Hindlimb muscle (tissue), 1 donor: Measurements from ENCODE around the gene OR52W1. TPM values are rescaled to one million over a fixed set of nuclear protein-coding genes. Genes with fewer than 3 reads are reported as not detected.
"Not testable (repeated sequence)": the region's sequence is repeated elsewhere in the genome, so short reads cannot be mapped to it uniquely, and the experiment has no call there.

Experiments used
- DNase-seq: peaks from one replicate; pipeline ENCODE4 v3.0.0-alpha.2; 2013
- polyA plus RNA-seq: library from polyadenylated mRNA; unstranded; fragments of 120-200 nt; gene quantifications from one replicate; pipeline ENCODE4 v1.2.1, GENCODE V29; 2013; ENCODE audit not compliant: insufficient read length

Gene OR52W1
- polyA plus RNA-seq, 1 donor = not detected

DNA sequence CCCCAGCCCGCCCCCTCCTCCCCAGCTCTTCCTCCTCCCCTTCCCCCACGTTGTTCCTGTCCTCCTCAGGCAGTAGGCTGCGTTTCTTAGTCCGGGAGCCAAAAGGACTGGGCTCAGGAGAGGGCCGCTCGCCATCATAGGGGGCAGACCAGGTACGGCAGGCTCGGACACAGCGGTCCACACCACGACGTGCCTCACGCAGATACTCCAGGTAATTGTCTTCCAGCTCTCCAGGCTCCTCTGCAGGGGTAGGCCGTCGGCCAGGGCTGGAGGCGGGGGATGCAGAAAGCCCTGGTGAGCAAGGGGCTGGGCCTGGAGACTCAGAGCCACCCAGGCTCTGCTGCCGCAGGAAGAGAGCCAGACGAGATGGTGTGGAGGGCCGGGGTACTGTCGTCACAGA is 18.7 kb downstream of the OR52W1 start:
- DNase-seq = no peak

DNA sequence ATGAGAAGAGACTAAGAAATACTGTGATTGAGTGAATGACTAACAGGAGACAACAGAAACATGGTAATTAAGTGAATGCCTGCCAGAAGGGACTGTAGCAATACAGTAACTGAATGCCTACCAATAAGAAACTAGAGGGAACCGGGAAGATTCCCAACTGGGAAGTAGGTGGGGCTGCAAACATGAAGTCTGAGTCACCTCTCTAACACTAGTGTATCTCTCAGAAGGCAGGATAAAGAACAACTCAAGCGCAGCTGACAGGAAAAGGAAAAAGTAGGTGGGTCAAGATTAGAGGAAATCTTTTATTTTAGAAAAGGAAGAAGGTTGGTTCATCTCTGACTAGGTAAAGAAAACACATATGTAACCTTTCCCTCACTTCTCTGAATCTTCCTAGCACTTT is 20.3 kb downstream of the OR52W1 start:
- DNase-seq = no peak

DNA sequence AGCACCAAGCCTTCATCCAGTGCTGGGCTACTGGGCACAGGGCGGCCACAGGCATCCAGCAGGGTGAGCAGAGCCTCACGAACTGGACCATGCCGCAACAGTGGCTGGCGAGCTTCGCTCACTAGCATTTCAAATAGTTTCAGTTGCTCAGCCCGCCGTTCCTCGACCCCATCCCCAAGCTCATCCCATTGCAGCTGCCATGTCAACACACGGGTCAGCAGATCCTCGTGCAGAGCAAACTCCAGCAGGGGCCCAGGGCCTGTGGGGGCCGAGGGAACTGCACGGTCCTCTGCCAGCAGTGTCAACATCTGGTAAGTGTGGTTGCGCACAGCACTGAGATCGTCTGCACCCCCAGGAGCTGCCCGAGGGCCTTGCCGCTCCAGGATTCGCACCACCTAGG is 24.8 kb downstream of the OR52W1 start:
- no peak for DNase-seq

DNA sequence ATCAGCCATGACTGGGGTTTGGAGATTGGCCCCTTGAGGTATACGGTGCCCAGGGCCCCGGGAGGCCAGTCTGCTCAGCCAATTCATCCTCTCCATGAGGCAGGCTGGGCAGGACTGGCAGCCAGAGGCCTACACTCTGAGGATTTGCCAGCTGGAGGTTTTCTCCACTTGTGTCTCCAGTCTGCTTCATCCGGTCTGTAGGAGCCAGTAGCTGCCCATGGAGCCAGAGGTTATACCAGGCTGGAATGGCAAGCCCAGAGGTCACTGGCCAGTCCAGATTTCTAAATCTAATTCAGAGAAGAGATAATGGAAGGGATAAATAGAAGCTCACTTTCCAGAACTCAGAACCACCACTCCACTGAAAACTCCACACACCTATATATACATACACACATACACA is 25.4 kb downstream of the OR52W1 start:
- no peak for DNase-seq

DNA sequence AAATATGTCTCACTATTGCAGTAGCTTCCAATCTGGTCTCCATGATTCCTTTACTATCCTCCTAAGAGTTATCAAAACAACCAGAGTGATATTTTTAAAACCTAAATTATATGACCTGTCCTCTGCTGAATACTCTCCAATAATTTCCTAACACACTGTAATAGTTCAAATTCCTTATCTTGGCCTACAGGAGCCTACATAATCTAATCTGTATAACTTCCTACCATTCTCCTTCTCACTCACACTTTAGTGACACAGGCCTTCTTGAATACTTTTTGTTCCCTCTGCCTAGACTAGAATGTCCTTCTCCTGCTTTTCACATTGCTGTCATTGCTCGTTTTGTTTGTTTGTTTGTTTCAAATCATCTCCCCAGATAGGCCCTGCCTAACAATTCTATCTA is 26.0 kb downstream of the OR52W1 start:
- DNase-seq = no peak

DNA sequence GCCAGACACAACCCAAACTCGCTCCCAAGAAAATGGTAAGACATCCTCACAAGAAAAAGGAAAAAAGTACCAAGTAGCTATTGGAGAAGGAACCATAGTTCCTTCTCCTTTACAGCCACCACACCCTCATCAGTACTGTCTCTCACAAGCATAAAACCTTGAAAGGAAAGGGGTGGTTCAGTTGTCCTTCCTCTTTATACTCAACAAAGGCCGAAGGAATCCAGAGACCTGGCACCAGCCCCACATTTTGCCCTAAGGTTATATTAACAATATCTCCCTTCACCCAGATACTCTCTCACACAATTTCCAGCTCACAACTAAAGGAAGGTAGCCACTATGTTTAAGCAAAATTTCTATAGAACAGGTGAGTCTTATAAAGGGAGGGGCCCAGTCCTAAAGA is 26.9 kb downstream of the OR52W1 start:
- no peak for DNase-seq

DNA sequence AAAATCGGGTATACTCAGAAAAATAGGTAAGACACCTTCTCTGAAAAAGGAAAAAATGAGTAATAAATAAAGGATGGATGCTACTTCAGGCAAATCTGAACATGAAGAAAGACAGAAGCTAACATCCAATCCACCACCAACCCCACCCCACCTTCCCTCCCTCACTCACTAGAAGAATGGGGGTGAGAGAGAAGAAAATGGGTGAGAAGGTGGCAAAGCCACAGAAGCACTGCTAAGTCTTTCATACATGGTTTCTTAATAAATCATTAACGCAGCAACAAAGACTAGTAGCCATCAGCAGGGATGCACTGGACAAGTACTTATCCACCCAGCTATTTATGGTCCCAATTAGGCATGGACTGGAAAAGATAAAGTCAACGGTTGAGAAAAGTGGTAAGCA is 29.5 kb downstream of the OR52W1 start:
- no peak for DNase-seq

DNA sequence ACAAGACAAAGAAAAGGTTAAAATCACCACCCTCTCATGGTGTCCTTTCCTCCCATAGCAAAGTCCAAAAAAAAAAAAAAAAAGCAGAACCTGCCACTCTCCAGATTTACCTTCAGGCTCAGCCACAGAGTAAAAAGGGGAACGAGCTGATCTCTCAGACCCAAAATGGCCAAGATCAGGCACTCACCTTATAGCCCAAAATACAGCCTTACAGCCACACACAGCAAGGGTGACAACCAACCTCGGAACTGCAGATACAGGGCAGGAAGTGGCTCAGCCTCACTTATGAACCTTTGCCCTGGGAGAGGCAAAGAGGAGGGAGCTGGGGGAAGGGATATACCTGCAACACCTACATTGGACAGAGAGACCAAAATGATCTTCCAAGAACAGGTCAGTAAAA is 30.9 kb downstream of the OR52W1 start:
- DNase-seq = no peak

DNA sequence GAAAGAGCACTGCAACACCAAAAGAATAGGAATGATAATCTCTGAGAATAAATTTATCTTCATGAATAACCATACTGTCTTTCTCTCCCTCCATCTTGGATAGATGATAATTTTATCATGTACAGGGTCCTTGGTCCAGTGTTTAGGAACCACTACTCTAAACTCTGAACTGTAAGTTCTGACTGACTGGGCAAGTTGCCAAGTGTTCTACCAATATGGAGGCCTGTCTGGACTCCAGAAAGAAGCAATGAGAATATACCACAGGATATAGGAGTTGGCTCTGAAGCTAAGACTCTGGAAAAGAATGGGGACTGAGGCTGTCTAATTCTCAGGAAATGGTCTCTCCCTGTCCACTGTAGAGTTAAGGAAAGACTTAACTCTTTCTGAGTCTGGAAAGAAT is 33.9 kb downstream of the OR52W1 start:
- no peak for DNase-seq

DNA sequence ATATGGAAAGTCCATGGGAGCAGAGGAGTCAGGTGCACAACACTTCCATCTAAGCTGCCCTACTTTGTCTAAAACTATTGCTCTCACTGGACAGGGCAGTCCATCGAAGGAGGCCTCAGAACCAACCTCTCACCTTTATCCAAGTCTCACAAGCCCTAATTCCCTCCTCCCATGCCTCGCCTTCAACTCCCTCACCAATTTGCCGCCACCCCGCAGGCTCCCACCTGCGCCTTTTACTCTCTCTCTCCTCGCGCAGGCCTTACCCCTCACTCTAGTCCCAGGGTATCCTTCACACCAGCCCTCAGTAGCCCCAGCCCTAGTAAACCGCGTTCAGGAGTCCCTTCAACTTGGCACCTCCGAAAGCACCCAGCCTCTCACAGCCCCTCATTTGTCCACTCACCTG is 35.0 kb downstream of the OR52W1 start:
- DNase-seq = peak; percentile 11

DNA sequence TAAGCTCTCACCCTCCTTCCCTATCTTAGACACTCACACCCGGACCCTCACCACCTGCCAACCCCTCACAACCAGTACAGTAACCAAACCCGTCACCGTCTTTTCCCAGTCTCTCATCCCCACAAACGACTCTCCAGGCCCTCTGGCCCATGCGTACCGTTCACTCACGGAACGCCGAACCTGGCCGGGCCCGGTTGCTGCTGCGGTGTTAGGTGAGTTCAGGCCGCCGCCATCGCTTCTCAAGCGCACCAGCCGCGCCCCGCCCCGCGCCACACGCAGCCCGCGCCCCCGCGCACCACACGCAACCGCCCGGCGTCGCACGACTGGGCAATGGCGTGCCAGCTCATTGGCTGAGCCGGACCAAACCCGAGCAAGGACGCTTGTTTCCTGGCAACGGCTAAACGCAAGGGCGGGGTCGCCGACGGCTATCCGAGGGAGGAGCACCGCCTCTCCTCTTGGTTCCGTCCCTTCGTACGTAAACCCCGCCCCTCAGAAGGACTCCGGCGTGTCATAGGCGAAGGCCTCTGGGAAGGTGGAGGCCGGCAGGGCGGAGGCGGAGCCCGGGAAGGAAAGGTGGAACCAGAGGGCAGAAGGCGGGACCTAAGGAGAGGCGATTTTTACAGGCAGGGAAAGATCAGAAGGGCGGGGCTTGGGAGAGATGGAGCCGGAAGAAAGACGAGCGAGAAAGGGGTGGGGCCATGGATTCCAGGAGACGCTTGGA is 35.5 kb downstream of the OR52W1 start, which contains the start of gene FHIP1B:
FHIP1B (minus strand) TSS at position 250 of the 721 bp plus-strand sequence. CDS start 10,120 bp downstream, outside the sequence.
- peak; percentile 100 for DNase-seq

DNA sequence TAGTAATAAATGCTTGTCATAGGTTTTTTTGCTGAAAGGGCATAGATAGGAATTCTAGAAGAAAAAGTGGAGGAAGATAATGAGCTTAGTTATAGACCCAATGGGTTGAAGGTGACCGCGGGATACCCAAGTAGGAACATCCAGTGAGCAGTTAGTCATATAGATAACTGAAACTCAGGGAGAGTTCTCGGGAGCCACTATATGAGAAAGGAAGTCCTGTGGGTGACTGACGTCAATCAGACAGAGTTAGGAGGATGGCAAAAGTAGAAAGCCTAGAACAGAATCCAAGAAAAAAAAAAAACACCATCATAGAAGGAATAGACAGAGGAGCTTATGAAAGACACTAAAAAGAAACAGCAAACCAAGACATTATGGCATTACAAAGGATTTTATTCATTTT is 38.2 kb downstream of the OR52W1 start:
- no peak for DNase-seq

DNA sequence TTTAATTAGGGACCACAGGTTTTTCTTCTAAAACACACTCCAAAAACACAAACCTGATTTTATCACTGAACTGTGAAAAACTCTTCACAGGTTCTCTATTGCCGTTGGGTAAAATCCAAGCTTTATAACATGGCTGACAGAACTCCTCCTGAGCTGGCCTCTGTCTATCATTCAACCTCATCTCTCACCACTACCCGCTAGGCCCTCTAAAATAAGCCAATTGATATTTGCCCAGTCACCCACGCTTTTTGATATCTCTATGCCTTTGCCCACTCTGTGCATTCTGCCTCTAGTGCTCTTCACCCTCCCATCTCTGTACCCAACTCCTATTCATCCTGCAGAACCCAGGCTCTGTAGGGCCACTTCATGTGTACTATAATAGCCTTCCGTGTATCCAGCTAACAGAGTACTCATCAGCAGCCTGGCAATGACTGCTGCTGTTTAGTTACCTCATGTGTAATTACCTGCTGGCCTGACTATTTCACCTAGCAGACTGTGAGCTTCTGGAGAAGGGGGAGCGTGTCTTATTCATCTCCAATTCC is 38.8 kb downstream of the OR52W1 start:
- DNase-seq = no peak

DNA sequence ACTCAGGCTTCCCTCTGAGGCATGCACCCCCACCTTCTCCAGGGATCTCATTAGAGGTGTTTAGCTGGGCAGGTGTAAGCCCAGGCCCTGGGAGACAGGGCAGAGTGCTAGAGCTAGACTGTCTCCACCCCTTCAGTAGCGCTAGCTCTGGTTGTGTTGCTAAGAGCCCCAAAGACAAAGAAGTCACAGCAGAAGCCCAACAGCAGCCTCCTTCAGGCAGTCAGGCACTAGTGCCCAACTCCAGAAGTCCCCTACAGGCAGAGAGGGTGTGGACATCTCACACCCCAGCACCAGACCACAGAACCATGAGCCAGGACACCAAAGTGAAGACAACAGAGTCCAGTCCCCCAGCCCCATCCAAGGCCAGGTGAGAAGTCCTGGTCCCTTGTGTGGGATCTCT is 39.9 kb downstream of the OR52W1 start, which contains the start of gene CNGA4:
CNGA4 (plus strand) TSS at position 188 of the 400 bp plus-strand sequence; CDS start at position 306, 118 bp downstream.
- DNase-seq = no peak

DNA sequence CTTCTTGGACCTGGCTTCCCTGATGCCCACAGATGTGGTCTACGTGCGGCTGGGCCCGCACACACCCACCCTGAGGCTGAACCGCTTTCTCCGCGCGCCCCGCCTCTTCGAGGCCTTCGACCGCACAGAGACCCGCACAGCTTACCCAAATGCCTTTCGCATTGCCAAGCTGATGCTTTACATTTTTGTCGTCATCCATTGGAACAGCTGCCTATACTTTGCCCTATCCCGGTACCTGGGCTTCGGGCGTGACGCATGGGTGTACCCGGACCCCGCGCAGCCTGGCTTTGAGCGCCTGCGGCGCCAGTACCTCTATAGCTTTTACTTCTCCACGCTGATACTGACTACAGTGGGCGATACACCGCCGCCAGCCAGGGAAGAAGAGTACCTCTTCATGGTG is 41.1 kb downstream of the OR52W1 start:
- no peak for DNase-seq

DNA sequence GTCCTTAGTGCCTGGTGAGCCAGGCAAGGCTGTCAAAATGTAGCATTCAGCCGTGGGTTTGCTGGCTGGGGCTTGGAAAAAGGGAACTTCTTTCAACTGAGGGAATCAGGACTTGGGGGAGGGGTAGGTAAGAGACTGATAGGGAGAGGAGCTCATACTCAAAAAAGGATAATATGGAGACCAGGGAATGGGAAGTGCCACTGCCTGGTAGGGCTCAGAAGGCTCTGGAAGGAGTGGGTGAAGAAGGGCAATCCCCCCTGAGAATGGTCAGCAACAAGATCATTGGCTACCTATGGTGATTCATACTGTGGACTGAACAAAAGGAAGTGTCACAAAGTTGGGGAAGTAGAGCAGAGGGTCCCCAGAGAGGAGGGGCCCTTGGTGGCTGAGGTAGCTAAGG is 41.8 kb downstream of the OR52W1 start:
- no peak for DNase-seq

DNA sequence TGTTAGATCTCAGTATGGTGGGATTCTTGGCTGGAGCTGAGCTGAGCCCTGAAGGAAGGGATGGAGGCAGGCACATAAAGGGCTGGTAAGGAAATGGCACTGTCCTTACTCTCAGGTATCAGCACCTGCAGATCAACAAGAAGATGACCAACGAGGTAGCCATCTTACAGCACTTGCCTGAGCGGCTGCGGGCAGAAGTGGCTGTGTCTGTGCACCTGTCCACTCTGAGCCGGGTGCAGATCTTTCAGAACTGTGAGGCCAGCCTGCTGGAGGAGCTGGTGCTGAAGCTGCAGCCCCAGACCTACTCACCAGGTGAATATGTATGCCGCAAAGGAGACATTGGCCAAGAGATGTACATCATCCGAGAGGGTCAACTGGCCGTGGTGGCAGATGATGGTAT is 42.3 kb downstream of the OR52W1 start:
- no peak for DNase-seq

DNA sequence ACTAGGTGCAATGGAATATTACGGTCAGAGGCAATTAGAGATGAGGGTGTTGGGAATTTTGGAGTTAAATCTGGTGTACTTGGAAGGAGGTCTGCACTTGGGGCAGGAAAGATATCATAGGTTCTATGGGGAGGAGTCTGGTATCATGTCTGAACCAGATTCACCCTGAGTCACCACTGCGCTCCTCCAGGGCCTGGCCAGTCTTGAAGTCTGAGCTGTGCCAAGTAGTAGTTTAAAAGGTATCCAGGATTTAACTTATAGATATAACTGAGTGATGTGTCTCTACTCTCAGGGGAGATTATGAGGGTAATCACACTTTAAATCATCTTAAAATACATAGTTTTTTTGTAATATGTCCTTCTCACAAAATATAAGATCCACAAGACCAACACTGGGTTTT is 46.5 kb downstream of the OR52W1 start:
- no peak for DNase-seq

DNA sequence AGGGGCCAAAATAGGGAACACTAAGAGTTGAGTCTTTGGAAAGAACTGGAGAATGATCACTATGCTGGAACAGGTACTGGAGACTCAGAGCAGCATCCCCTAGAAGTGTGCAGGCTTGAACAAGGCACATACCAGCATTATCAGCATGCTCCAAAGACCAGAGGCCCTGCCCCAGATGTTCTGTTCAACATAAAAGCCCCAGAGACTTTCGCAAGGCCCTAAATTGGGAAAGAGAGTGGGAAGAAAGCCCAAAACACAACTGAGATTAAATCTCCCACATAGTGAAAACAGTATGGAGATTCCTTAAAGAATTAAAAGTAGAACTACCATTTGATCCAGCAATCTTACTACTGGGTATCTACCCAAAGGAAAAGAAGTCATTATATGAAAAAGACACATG is 49.2 kb downstream of the OR52W1 start:
- DNase-seq = no peak

DNA sequence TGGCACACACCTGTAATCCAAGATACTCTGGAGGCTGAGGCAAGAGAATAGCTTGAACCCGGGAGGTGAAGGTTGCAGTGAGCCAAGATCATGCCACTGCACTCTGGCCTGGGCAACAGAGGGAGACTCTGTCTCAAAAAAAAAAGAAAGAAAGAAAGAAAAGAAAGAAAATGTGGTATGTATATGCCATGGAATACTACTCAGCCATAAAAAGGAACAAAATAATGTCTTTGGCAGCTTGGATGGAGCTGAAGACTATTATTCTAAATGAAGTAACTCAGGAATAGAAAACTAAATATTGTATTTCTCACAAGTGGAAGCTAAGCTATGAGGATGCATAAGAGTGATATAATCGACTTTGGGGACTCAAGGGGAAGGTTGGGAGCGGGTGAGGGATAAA is 49.9 kb downstream of the OR52W1 start:
- DNase-seq = not testable (repeated sequence)
